ENCODE results near the gene ITGA6.

The ITGA6 gene

DNA sequence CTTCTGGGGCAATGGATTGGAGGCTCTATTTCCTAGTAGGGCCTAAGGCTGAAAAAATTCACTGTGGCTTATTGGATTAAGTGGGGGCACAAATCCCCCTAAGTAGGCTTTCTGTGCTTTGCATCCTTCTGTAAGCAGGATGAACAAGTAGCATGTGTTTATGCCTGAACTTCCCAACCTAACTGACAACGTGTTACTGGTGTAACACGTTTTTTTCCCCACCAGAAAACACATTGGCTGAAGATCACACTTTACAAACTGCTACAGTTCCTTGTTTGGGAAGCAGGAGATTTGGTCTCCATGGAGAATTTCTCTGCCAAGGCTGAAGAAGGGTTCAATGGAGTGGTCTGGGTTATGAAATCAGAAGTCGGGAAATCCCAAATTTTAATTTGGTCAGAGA lies 7.2 kb upstream of the ITGA6 start:
- no peak for DNase-seq

- no peak for DNase-seq
Observed at GRCh38 chr2:172423160-172423559, 4.2 kb upstream of the ITGA6 start.

- DNase-seq, result no peak
Observed at GRCh38 chr2:172425336-172425735, 2.0 kb upstream of the ITGA6 start.

DNA sequence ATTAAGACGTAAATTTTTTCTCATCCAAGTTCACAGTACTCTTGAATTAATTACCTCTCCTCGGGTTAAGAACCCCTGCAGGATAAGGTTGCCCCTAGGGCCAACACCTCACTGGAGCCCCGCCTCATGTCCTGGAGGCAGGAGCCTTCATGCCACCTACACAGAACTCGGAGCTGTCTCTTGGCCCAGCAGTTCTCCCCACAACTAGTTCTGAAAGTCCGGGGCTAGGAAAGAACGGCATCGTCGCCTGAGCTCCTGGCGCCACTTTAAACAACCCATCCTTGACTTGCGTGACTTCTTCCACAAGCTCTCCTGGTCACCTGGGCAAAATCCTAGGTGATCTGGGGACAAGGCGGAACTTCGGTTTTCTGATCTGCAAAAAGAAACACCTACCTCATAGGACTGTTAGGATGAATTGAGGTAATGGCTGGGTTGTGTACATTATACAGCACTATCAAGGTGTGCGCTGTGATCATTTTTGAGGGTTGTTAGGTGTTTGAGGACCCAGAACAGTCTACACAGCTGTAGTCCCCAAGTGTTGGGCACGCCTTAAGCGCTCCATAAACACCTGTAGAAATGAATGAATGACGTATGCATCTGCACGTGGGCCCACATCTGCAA lies 641 bp upstream of the ITGA6 start:
- DNase-seq, result no peak

- DNase-seq, result no peak
Observed at GRCh38 chr2:172427990-172428831, 825 bp downstream of the ITGA6 start.

DNA sequence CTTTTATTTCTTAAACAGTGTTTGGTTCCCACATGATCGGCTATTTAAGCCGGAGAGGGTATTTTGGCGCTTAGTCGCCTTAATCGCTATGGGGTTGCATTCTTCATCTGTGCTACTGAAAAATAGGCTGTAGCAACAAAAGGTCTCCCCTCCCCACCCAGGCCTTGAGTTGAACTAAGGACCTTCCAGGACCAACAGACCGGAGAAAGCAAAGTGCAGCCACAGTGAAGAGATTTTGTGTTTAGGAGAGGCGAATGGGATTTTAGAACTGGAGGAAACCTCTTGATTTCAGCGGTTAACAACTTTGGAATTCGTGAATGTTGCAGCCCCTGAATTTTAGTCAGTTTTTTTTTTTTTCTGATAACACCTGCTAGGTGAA lies 1.4 kb downstream of the ITGA6 start:
- DNase-seq, result no peak

DNA sequence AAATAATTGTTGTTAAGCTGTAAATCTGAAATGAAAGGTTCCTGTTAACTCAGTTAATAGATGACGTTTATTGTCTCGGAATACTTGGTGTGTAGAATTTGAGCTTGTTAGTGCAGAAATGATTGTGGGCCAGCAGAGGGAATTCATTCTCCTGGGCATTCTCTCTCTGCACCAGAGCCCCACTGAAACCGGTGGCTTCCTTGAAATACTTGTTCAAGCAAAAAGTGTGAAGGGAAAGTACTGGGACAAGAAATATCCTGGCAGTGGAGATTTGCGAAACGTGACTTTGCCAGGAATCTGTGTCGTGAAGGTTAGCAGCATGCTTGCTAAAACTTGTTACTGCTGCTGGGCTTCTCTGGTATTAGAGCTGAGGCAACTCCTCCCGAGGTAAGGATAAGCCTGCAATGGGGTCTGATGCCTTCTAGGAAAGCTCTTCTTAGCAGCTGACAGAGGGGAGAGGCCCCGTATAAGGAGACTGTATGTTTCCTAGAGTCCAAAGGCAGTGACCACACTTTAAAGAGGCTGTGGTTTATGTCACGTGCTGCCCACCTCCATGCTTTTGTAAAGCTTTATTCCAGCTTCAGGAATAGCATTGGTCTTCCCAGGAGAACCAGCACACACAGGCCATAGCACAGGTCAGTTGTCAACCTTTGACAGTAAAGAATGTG lies 2.0 kb downstream of the ITGA6 start:
- DNase-seq, result no peak

GRCh38 chr2:172430027-172430426 lies 2.6 kb downstream of the ITGA6 start:
- no peak for DNase-seq

DNA sequence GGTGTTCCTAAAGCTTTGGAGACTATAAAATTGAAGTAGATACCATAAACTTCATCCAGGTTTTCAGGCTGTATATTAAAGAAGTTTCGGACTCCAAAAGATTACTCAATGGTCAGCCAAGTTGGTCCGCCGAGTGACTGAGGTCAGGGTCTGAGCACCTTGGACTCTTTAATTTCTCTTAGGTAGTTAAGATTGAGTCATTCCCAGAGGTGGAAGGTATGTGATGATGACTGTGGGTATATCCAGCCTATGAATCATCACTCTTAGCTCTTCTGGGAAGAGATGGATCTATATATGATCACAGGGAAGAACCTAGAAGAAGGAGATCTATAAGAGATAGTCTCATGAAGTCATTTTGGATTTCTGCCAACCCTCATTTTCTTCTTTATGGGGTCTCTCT lies 3.3 kb downstream of the ITGA6 start:
- no peak for DNase-seq

GRCh38 chr2:172431463-172431862 lies 4.1 kb downstream of the ITGA6 start:
- no peak for DNase-seq

DNA sequence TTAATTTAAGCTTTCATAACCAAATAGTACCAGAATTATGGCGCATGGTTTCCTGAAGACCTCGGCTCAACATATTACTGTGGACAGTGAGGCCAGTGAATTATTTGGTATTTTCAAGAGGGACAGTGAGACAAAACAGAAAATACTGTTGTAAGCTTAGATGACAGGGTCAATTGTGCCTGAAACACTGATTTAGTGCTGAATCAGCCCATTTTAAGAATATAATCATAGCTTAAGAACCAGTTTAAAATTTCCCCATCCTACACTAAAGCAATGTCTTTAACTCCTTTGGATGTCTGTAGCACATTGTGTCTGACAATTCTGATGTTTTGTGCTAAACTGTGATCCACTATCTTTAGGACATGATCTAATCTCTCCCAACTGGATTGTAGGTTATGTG lies 4.6 kb downstream of the ITGA6 start:
- DNase-seq, result no peak

DNA sequence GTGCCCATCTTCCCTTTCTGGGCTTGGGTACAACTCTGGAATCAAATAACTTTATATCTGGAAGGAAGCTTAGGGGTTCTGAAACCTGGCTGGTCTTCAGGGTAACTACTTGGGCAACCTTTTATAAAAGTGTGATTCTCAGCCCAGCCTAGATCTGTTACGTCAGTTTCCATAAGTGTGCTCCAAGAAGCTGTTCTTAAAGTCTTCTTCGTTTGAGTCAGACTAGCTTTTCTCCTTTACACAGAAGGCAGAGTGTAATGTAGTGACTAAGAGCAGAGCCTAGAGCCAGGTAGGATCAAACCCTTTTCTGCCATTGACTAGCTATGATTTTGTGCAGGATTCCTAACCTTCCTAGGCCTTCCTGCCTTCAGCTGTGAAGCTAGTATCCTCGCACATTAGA lies 5.8 kb downstream of the ITGA6 start:
- no peak for DNase-seq

DNA sequence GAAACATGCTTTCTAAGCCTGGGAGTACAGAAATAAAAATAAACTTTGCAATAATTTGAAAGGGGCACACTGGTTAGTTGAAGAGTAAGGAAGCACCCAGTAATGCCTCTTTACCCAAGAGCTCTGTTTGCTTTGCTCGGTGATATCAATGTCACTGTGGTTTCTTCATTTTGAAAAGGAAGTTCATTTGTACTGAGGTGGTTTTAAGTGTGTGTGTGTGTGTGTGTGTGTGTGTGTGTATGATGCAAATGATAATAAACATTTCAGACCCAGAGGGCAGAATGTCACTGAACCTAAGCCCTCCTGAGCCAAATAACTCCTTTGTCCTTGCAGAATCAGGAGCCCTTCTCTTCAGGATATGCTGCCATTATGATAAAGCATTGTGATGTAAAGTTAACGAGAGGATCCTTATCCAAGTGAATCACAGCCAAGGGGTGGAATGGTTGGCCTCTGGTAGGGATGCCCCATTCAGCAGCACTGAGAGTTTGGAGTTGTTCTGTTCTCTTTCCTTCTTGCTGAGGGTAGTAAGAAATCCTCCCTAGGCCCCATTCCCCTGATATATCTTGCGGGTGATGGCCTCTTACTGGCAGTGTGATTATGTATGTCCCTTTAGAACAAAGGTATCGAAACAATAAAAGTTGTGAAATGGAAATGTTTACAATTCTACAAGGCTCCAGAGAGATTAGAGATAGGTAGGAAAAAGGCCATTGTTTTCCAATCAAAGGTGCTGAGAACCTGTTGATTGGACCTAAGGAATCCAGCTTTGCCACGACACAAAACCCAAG lies 7.6 kb downstream of the ITGA6 start:
- no peak for DNase-seq

DNA sequence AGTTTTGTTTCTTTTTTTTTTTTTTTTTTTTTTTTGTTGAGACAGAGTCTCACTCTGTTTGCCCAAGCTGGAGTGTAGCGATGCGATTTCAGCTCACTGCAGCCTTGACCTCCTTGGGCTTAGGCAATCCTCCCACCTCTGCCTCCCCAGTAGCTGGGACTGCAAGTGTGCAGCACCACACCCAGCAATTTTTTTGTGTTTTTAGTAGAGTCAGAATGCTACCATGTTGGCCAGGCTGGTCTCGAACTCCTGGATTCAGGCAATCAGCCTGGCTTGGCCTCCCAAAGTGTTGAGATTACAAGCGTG lies 8.2 kb downstream of the ITGA6 start:
- DNase-seq, result no peak

GRCh38 chr2:172436889-172437288 lies 9.5 kb downstream of the ITGA6 start:
- DNase-seq, result no peak

DNA sequence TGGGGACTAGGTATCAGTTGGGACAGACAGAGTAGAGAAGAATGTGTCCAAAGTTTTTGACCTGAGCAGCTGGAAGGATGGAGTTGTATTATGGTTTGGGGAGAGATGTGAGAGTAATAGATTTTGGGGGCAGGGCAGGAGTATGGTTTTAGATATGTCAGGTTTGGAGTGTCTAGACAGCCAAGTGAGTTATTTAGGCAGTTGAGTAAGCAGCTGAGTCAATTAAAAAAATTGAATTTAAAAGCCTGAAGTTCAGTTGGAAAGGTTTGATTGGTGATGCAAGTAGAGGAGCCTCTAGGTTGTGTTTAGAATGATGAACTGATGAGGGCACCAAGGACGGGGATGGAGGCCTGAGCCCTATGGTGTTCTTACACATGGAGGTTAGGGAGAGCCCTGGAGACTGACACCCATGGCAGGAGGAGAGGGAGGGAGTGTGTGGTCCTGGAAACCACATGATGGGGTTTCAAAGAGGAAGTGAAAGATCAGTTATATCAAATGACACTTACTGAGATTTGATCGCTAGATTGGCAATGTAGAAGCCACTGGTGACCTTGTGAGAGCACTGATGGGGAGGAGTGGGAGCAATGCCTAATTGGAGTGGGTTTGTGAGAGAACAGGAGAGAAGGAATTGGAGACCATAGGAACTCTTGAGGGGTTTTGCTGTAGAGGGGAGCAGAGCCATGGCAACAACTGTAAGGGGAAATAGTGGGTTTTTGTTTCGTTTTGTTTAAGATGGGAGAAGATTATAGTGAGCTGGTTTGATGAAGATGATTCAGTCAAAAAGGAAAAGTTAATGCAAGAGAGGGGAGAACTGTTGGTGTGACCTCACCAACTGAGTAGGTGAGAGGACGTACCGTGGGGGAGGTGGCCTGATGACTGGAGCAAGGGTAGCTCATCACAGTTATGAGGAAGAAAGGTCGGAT lies 10.3 kb downstream of the ITGA6 start:
- no peak for DNase-seq

DNA sequence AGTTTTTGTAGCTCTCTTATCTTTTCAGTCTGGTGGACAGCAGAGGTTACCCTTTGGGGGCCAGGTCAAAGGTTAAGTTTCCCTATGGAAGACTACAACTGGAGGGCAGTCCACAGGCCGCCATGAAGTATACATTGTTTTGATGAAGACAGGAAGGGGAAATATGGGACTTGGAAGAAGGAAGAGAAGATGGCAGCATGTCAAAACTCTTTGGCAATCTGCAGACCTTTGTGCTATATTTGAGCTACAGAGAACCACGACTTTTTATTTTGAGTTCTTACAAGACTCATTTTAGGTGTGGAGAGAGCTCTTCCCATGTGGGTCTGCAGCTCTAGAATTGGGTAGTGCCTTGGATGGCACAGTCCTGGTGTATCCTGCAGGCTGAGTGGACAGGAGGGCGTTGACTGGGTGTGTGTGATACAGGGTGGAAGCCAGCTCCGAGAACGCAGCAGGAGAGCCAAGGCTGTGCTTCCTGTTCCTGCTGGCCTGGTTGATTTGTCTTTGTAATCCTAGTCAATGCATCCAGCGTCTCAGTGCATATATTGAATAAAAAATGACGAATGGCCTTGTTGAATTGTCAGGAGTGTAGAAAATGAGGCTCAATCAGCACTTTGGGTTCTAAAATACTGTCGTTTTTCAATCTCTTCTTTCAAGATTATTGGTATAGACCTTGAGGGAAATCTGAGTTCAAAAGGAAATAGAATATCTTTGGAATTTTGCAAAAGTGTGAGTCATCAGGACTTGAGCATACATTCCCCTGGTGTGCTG lies 11.5 kb downstream of the ITGA6 start:
- DNase-seq, result no peak

- DNase-seq, result no peak
Observed at GRCh38 chr2:172439509-172439860, 12.1 kb downstream of the ITGA6 start.

GRCh38 chr2:172439911-172440310 lies 12.5 kb downstream of the ITGA6 start:
- no peak for DNase-seq

GRCh38 chr2:172440795-172441194 lies 13.4 kb downstream of the ITGA6 start:
- DNase-seq, result no peak

DNA sequence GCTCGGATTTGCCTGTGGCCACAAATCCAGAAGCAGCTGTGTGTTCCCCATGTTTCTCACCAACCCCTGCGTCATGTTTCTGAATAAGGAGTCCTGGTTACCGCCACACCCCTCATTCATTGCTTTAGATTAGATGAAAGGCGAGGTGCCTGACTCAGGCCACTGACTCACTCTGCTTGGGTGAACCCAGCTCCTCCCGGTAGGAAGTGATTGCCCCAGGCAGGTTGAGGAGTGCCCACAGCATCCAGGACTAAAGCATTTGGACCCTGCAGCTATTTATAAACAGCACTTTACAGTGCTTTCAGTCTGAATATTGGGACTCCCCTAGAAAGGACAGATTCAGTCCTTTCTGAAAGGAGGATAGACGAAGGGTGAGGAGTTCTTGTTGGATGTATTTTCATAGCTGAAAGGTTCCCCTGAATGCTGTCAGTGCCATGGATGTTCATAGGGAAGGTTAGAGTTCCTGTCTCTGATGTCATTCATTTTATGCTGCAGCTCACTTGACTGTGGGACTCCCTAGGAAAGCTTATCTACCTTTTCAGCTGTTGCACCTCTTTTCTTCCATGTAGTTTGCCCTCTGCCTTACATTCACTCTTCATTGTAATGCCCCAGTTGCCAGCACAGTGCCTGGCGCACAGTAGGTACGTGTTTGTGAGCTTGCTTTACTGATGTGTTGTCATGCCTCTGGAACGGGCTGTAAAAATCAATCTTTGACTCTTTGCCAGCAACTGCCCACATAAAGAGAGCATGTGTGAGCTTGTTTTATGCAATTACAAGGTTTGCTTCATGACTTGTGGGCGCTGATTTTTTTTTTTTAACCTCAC lies 14.9 kb downstream of the ITGA6 start:
- no peak for DNase-seq

Data from SHP77 treated with DMSO at 0.1 percent for 48 hours (cell line).